ENCODE measurements around the gene SAGE1. TPM values are rescaled to one million over a fixed set of nuclear protein-coding genes. Genes with fewer than 3 reads are reported as not detected.
"Not testable (repeated sequence)": the region's sequence is repeated elsewhere in the genome, so short reads cannot be mapped to it uniquely, and the experiment has no call there.

SAGE1 gene
- total RNA-seq, 1 donor from 2014 or later, result not detected

- no peak overlapping the region for H3K4me3 ChIP-seq (ENCODE audit: low read length in 3 of 3)
- no peak overlapping the region for H3K27ac ChIP-seq (ENCODE audit: low read depth, low read length)
- H3K4me1 ChIP-seq (ENCODE audit: control insufficient read depth in 3 of 3, insufficient read depth in 3 of 3, low read length in 3 of 3), result no peaks in the 10 kb centered on the region
- H3K27me3 ChIP-seq (ENCODE audit: control insufficient read depth in 3 of 3, insufficient read depth in 3 of 3, low read length in 3 of 3), result peaks cover 0 to 4% (median 0%) of the 10 kb centered on the region in 3 donors
- H3K9ac ChIP-seq (ENCODE audit: low read depth in 1 of 3, low read length in 3 of 3), result no peak overlapping the region
- no peaks in the 10 kb centered on the region for H3K9me3 ChIP-seq (ENCODE audit: control insufficient read depth in 3 of 3, low read length in 3 of 3)
- H3K36me3 ChIP-seq (ENCODE audit: control insufficient read depth in 3 of 3, insufficient read depth in 3 of 3, low read length in 3 of 3), result no peaks in the 10 kb centered on the region
Measured at GRCh38 chrX:135914404-135914803, 20.9 kb downstream of the SAGE1 start.

- H3K27ac ChIP-seq (ENCODE audit: low read depth, low read length); H3K4me3 ChIP-seq (ENCODE audit: low read length in 3 of 3); H3K4me1 ChIP-seq (ENCODE audit: control insufficient read depth in 3 of 3, insufficient read depth in 3 of 3, low read length in 3 of 3); H3K36me3 ChIP-seq (ENCODE audit: control insufficient read depth in 3 of 3, insufficient read depth in 3 of 3, low read length in 3 of 3); H3K27me3 ChIP-seq (ENCODE audit: control insufficient read depth in 3 of 3, insufficient read depth in 3 of 3, low read length in 3 of 3); H3K9me3 ChIP-seq (ENCODE audit: control insufficient read depth in 3 of 3, low read length in 3 of 3); H3K9ac ChIP-seq (ENCODE audit: low read depth in 1 of 3, low read length in 3 of 3): not testable (repeated sequence)
Measured at GRCh38 chrX:135920516-135920915, 27.0 kb downstream of the SAGE1 start.

- no peaks in the 10 kb centered on the region for H3K27me3 ChIP-seq (ENCODE audit: control insufficient read depth in 3 of 3, insufficient read depth in 3 of 3, low read length in 3 of 3)
- H3K9ac ChIP-seq (ENCODE audit: low read depth in 1 of 3, low read length in 3 of 3), result no peak overlapping the region
- no peak overlapping the region for H3K27ac ChIP-seq (ENCODE audit: low read depth, low read length)
- H3K36me3 ChIP-seq (ENCODE audit: control insufficient read depth in 3 of 3, insufficient read depth in 3 of 3, low read length in 3 of 3), result no peaks in the 10 kb centered on the region
- no peaks in the 10 kb centered on the region for H3K9me3 ChIP-seq (ENCODE audit: control insufficient read depth in 3 of 3, low read length in 3 of 3)
- no peak overlapping the region for H3K4me3 ChIP-seq (ENCODE audit: low read length in 3 of 3)
- no peaks in the 10 kb centered on the region for H3K4me1 ChIP-seq (ENCODE audit: control insufficient read depth in 3 of 3, insufficient read depth in 3 of 3, low read length in 3 of 3)
Measured at GRCh38 chrX:135923353-135923752, 29.8 kb downstream of the SAGE1 start.

GRCh38 chrX:135927897-135928296 is 34.4 kb downstream of the SAGE1 start:
- Histone ChIP-seq H3K27me3 (ENCODE audit: control insufficient read depth in 3 of 3, insufficient read depth in 3 of 3, low read length in 3 of 3) (no peaks in the 10 kb centered on the region), H3K27ac (ENCODE audit: low read depth, low read length) (no peak overlapping the region), H3K9ac (ENCODE audit: low read depth in 1 of 3, low read length in 3 of 3) (no peak overlapping the region), H3K9me3 (ENCODE audit: control insufficient read depth in 3 of 3, low read length in 3 of 3) (no peaks in the 10 kb centered on the region), H3K36me3 (ENCODE audit: control insufficient read depth in 3 of 3, insufficient read depth in 3 of 3, low read length in 3 of 3) (no peaks in the 10 kb centered on the region), H3K4me1 (ENCODE audit: control insufficient read depth in 3 of 3, insufficient read depth in 3 of 3, low read length in 3 of 3) (no peaks in the 10 kb centered on the region), H3K4me3 (ENCODE audit: low read length in 3 of 3) (no peak overlapping the region)

GRCh38 chrX:135931644-135932487 is 38.4 kb downstream of the SAGE1 start:
- no peak overlapping the region for H3K9ac ChIP-seq (ENCODE audit: low read depth in 1 of 3, low read length in 3 of 3)
- H3K27me3 ChIP-seq (ENCODE audit: control insufficient read depth in 3 of 3, insufficient read depth in 3 of 3, low read length in 3 of 3), result no peaks in the 10 kb centered on the region
- no peaks in the 10 kb centered on the region for H3K4me1 ChIP-seq (ENCODE audit: control insufficient read depth in 3 of 3, insufficient read depth in 3 of 3, low read length in 3 of 3)
- H3K9me3 ChIP-seq (ENCODE audit: control insufficient read depth in 3 of 3, low read length in 3 of 3), result no peaks in the 10 kb centered on the region
- no peaks in the 10 kb centered on the region for H3K36me3 ChIP-seq (ENCODE audit: control insufficient read depth in 3 of 3, insufficient read depth in 3 of 3, low read length in 3 of 3)
- H3K27ac ChIP-seq (ENCODE audit: low read depth, low read length), result no peak overlapping the region
- no peak overlapping the region for H3K4me3 ChIP-seq (ENCODE audit: low read length in 3 of 3)

GRCh38 chrX:135944486-135944885 is 51.0 kb downstream of the SAGE1 start:
- no peaks in the 10 kb centered on the region for H3K27me3 ChIP-seq (ENCODE audit: control insufficient read depth in 3 of 3, insufficient read depth in 3 of 3, low read length in 3 of 3)
- no peak overlapping the region for H3K27ac ChIP-seq (ENCODE audit: low read depth, low read length)
- H3K9ac ChIP-seq (ENCODE audit: low read depth in 1 of 3, low read length in 3 of 3), result no peak overlapping the region
- no peaks in the 10 kb centered on the region for H3K9me3 ChIP-seq (ENCODE audit: control insufficient read depth in 3 of 3, low read length in 3 of 3)
- H3K36me3 ChIP-seq (ENCODE audit: control insufficient read depth in 3 of 3, insufficient read depth in 3 of 3, low read length in 3 of 3), result no peaks in the 10 kb centered on the region
- no peak overlapping the region for H3K4me3 ChIP-seq (ENCODE audit: low read length in 3 of 3)
- no peaks in the 10 kb centered on the region for H3K4me1 ChIP-seq (ENCODE audit: control insufficient read depth in 3 of 3, insufficient read depth in 3 of 3, low read length in 3 of 3)

- Histone ChIP-seq H3K4me3 (ENCODE audit: low read length in 3 of 3) (no peak overlapping the region), H3K36me3 (ENCODE audit: control insufficient read depth in 3 of 3, insufficient read depth in 3 of 3, low read length in 3 of 3) (no peaks in the 10 kb centered on the region), H3K9me3 (ENCODE audit: control insufficient read depth in 3 of 3, low read length in 3 of 3) (no peaks in the 10 kb centered on the region), H3K27ac (ENCODE audit: low read depth, low read length) (no peak overlapping the region), H3K27me3 (ENCODE audit: control insufficient read depth in 3 of 3, insufficient read depth in 3 of 3, low read length in 3 of 3) (no peaks in the 10 kb centered on the region), H3K4me1 (ENCODE audit: control insufficient read depth in 3 of 3, insufficient read depth in 3 of 3, low read length in 3 of 3) (no peaks in the 10 kb centered on the region), H3K9ac (ENCODE audit: low read depth in 1 of 3, low read length in 3 of 3) (no peak overlapping the region)
Measured at GRCh38 chrX:135951291-135951690, 57.8 kb downstream of the SAGE1 start.

Other genes with a start within 250 kb of the SAGE1 start
- not detected for gene CT45A1, start 180.1 kb upstream of the SAGE1 start, total RNA-seq
- not detected for gene CT45A3, start 125.5 kb upstream of the SAGE1 start, total RNA-seq
- gene CT45A5, start 108.2 kb upstream of the SAGE1 start, total RNA-seq, result not detected
- not detected for gene CT45A6, start 90.9 kb upstream of the SAGE1 start, total RNA-seq
- gene CT45A2, start 73.7 kb upstream of the SAGE1 start, total RNA-seq, result 0.52 TPM
- gene CT45A7, start 56.4 kb upstream of the SAGE1 start, total RNA-seq, result not detected
- not detected for gene CT45A8, start 39.2 kb upstream of the SAGE1 start, total RNA-seq
- not detected for gene CT45A9, start 21.9 kb upstream of the SAGE1 start, total RNA-seq
- gene CT45A10, start 272 bp upstream of the SAGE1 start, total RNA-seq, result not detected
- 11.0 TPM for gene MMGT1, start 80.3 kb downstream of the SAGE1 start, total RNA-seq
- gene SLC9A6, start 91.7 kb downstream of the SAGE1 start, total RNA-seq, result 12.5 TPM

All from skeletal muscle tissue (tissue), 4 donors.